Esophagus muscularis mucosa (tissue), 4 donors: ENCODE results near the gene CUL5. TPM values are rescaled to one million over a fixed set of nuclear protein-coding genes. Genes with fewer than 3 reads are reported as not detected.

Experiments
- DNase-seq: peaks from one replicate; pipeline ENCODE4 v3.0.0-alpha.2; 2017; ENCODE audit errors: extremely low spot score
- H3K27ac ChIP-seq, 4 donors: fragments of 200-600 bp; sonication (generic); replicated peaks in 1 of 4; 1 replicate in 3 of 4; 2 replicates in 1 of 4; pipeline ENCODE4 v1.5.1; 2016 to 2019; ENCODE audit warnings: mild to moderate bottlenecking in 1 of 4
- H3K27me3 ChIP-seq, 4 donors: fragments of 200-600 bp; sonication (generic); one replicate each; pipeline versions ENCODE4 v1.5.1 to v1.6.0; 2016 to 2019
- H3K36me3 ChIP-seq, 4 donors: fragments of 200-600 bp; sonication (generic); one replicate each; pipeline ENCODE4 v1.5.1; 2016 to 2019
- H3K4me1 ChIP-seq, 4 donors: fragments of 200-600 bp; sonication (generic); one replicate each; pipeline ENCODE4 v1.5.1; 2016 to 2019
- H3K4me3 ChIP-seq, 4 donors: fragments of 200-600 bp; sonication (generic); 1 replicate in 2 of 4; 2 replicates in 2 of 4; pipeline ENCODE4 v1.5.1; 2016 to 2019; ENCODE audit warnings: mild to moderate bottlenecking in 4 of 4, moderate library complexity in 1 of 4
- H3K9me3 ChIP-seq, 4 donors: fragments of 200-600 bp; sonication (generic); 1 replicate in 3 of 4; 2 replicates in 1 of 4; pipeline ENCODE4 v1.5.1; 2016 to 2019
- EP300 ChIP-seq: sonication (generic); formaldehyde crosslinking; IDR thresholded peaks from one replicate; pipeline ENCODE4 v1.6.1; 2017; ENCODE audit warnings: antibody characterized with exemption
- POLR2A ChIP-seq: fragments of 450-650 bp; IDR thresholded peaks from one replicate; pipeline ENCODE4 v1.6.1; 2017; ENCODE audit warnings: antibody characterized with exemption, moderate library complexity, mild to moderate bottlenecking, low read depth
- POLR2AphosphoS5 ChIP-seq, 2 donors: sonication (generic); formaldehyde crosslinking; IDR thresholded peaks; one replicate each; pipeline ENCODE4 v1.6.1; 2017; ENCODE audit warnings: antibody characterized with exemption in 2 of 2
- WGBS: methylation state at CpG from one replicate; pipeline ENCODE4 v1.1.5; 2018; 5-methylcytosine and 5-hydroxymethylcytosine counted together
- intact Hi-C: fragments of 100-400 bp; cut with DNase I; formaldehyde crosslinking; loops from one replicate; pipeline ENCODE4 v1.15.1; 2023
- total RNA-seq, 4 donors: library from RNA; depleted of rRNA; stranded (reverse); fragments of >200 nt; gene quantifications; one replicate each; pipeline versions ENCODE4 v1.1.0 to v1.2.1, GENCODE V29; 2016
- TF ChIP-seq, protein P1 (sequence below), 3 experiments: fragments of 200-600 bp in 2 of 3; fragments of 450-650 bp in 1 of 3; sonication (generic) in 2 of 3; IDR thresholded peaks; one replicate each; pipeline ENCODE4 v1.5.1; 2017 to 2019; ENCODE audit warnings: antibody characterized with exemption in 3 of 3, mild to moderate bottlenecking in 2 of 3, moderate library complexity in 1 of 3

Gene CUL5
- total RNA-seq, 4 donors from 2014 or later = 23.4 to 28.1 (median 26.3) TPM

DNA sequence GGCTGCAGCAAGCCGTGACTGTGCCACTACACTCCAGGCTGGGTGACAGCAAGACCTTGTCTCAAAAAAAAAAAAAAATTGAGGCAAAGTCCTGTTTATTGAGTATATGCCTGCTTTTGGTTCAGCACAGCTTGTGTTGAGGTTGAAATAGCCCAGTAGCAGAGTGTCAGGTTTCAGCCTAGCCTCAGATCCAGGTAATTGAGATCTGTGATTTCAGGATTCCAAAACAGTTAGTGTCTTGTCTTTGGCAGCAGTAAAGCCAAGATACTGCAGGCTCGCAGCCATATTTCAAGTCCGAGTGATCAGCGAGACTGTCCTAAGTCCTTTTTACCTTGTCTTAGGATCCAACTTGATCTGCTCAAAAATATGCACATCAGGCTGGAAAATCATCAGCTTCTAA, 27.0 kb downstream of the CUL5 start:
- no peak for DNase-seq

DNA sequence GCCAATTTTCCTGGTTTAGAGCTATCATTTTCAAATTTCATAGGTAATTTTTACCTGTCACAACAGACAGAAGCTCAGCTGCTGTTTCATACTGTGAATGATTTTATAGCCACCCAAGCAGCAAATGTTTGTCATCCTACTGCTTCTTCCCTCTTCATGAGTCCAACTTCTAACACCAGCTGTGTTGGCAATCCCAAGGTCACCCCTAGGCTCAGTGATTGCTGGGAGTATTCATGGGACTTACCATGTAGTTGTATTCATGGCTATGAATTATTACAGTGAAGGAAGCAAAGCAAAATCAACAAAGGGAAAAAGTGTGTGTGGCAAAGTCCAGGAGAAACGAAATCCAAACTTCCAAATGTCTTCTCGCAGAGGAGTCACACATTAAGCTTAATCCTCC, 28.5 kb downstream of the CUL5 start:
- intact Hi-C loops = no loop called here
- 92% methylated on average over 2 of the region's 2 CpGs for WGBS
- no peak overlapping the region for H3K27ac ChIP-seq
- no peaks in the 10 kb centered on the region for H3K9me3 ChIP-seq
- TF ChIP-seq EP300 (no peak), POLR2A (no peak), POLR2AphosphoS5 (IDR thresholded peaks at IDR 0.05) (no peak)
- TF ChIP-seq, protein P1, sequence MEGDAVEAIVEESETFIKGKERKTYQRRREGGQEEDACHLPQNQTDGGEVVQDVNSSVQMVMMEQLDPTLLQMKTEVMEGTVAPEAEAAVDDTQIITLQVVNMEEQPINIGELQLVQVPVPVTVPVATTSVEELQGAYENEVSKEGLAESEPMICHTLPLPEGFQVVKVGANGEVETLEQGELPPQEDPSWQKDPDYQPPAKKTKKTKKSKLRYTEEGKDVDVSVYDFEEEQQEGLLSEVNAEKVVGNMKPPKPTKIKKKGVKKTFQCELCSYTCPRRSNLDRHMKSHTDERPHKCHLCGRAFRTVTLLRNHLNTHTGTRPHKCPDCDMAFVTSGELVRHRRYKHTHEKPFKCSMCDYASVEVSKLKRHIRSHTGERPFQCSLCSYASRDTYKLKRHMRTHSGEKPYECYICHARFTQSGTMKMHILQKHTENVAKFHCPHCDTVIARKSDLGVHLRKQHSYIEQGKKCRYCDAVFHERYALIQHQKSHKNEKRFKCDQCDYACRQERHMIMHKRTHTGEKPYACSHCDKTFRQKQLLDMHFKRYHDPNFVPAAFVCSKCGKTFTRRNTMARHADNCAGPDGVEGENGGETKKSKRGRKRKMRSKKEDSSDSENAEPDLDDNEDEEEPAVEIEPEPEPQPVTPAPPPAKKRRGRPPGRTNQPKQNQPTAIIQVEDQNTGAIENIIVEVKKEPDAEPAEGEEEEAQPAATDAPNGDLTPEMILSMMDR (IDR thresholded peaks at IDR 0.05) = no peak
- H3K36me3 ChIP-seq = peaks cover 14 to 60% (median 20%) of the 10 kb centered on the region in 4 donors
- no peak for DNase-seq
- H3K4me3 ChIP-seq = no peak overlapping the region
- H3K4me1 ChIP-seq = peaks cover 8 to 17% (median 13%) of the 10 kb centered on the region in 4 donors
- no peaks in the 10 kb centered on the region for H3K27me3 ChIP-seq

More for the DNA sequence above, 27.0 kb downstream of the CUL5 start:
- intact Hi-C loops = no loop called here
- Histone ChIP-seq H3K27ac (no peak overlapping the region), H3K9me3 (peaks cover 0 to 4% (median 0%) of the 10 kb centered on the region in 4 donors), H3K27me3 (no peaks in the 10 kb centered on the region), H3K36me3 (peaks cover 14 to 46% (median 20%) of the 10 kb centered on the region in 4 donors), H3K4me3 (no peak overlapping the region), H3K4me1 (peaks cover 8 to 17% (median 13%) of the 10 kb centered on the region in 4 donors)
- TF ChIP-seq POLR2A (no peak), POLR2AphosphoS5 (IDR thresholded peaks at IDR 0.05) (no peak), EP300 (no peak)
- TF ChIP-seq, protein P1 (IDR thresholded peaks at IDR 0.05) = no peak
- WGBS = 72% methylated on average over 4 of the region's 4 CpGs

DNA sequence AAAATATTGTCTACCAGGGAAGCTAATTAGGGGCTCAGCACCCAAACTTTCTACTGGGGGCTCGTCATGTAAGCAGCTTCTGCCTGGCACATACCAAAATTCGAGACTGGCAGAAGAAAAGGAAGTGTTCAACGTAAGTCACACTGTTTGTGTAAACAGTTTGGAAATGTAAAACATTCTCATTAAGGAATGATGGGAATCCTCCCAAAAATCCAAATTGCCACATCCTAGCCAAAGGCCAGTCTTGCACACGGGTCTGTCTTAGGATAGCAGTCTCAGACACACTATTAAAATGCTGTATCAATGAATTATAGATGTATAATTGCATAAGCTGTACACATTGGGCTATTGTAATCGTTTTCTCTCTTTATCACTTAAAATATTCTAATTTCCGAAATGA, 28.9 kb downstream of the CUL5 start:
- no peak for TF ChIP-seq POLR2AphosphoS5 (IDR thresholded peaks at IDR 0.05)
- no peak for TF ChIP-seq POLR2A
- no peak for TF ChIP-seq EP300
- Histone ChIP-seq H3K4me1 (peaks cover 8 to 17% (median 13%) of the 10 kb centered on the region in 4 donors), H3K4me3 (no peak overlapping the region), H3K27ac (no peak overlapping the region), H3K36me3 (peaks cover 14 to 64% (median 20%) of the 10 kb centered on the region in 4 donors), H3K27me3 (no peaks in the 10 kb centered on the region), H3K9me3 (no peaks in the 10 kb centered on the region)
- WGBS = 75% methylated on average over 6 of the region's 6 CpGs
- intact Hi-C loops = no loop called here
- DNase-seq = no peak

DNA sequence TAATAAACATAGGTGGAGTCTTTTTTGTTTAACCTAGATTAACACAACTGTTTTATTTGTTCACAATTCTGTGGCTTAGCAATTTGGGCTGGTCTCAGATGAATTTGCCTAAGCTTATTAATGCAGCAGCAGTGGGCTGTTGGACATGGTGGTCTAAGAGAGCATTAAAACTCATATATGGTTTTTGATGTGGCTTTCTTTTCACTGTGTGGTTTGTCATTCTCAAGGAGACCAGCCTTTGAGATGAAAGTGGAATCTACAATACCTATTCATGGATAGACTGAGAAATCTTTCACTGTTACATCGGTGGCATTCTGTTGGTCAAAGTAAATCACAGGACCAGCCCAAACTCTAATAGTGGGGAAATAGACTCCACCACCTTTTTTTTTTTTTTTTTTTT, 39.6 kb downstream of the CUL5 start:
- DNase-seq = no peak
- Histone ChIP-seq H3K27ac (no peak overlapping the region), H3K36me3 (peaks cover 8 to 56% (median 35%) of the 10 kb centered on the region in 4 donors), H3K4me3 (no peak overlapping the region), H3K4me1 (no peaks in the 10 kb centered on the region), H3K9me3 (no peaks in the 10 kb centered on the region), H3K27me3 (no peaks in the 10 kb centered on the region)
- intact Hi-C loops = no loop called here
- TF ChIP-seq EP300 = no peak
- TF ChIP-seq, protein P1 (IDR thresholded peaks at IDR 0.05) = no peak
- WGBS = 89% methylated on average over 1 of the region's 1 CpG

DNA sequence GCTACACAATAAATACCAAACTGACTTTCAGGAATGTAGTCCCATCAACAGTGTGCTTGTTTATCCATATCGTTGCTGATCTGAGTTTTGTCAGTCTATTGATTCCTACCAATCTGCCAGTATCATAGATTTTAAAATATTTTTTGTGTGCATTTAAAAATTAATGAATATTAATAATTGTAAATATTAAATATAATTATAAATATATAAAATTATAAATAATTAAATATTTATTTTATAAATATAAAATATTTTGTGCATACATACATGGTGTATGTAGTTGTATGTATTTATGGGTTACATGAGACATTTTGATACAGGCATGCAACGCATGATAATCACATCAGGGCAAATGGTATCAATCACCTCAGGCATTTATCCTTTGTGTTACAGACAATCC, 53.6 kb downstream of the CUL5 start:
- Histone ChIP-seq H3K27ac (no peak overlapping the region), H3K36me3 (peaks cover 8 to 61% (median 41%) of the 10 kb centered on the region in 4 donors), H3K4me3 (no peak overlapping the region), H3K4me1 (no peaks in the 10 kb centered on the region), H3K27me3 (no peaks in the 10 kb centered on the region), H3K9me3 (no peaks in the 10 kb centered on the region)
- 88% methylated on average over 2 of the region's 2 CpGs for WGBS
- TF ChIP-seq EP300 (no peak), POLR2A (no peak), POLR2AphosphoS5 (IDR thresholded peaks at IDR 0.05) (no peak)
- TF ChIP-seq, protein P1 (IDR thresholded peaks at IDR 0.05) = no peak
- DNase-seq = no peak
- intact Hi-C loops = no loop called here
